Measurements from ENCODE around the gene ALG5.

The ALG5 gene

DNA sequence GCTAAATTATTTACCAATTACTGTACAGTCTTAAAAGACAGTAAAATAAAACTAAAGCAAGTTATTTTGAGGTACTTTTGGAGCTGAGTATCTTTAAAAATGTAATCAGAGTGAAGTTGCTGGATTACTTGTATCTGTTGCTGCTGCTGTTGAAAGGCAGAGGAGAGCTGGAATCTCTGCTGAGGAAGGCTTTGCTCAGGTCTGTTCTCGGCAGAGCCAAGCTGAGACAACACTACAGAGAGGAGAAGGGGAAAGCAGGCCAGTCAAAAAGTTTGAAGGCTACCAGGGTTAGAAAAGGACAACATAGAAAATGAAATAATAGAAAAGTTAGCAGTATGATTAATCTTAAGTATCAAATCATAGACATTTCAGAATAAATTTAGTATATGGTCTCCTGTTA lies 11.3 kb upstream of the ALG5 start:
- no peak overlapping the region for H3K4me3 ChIP-seq (ENCODE audit: low read length)
- DNase-seq (ENCODE audit: low read depth) = no peak
- TF ChIP-seq, protein P1, sequence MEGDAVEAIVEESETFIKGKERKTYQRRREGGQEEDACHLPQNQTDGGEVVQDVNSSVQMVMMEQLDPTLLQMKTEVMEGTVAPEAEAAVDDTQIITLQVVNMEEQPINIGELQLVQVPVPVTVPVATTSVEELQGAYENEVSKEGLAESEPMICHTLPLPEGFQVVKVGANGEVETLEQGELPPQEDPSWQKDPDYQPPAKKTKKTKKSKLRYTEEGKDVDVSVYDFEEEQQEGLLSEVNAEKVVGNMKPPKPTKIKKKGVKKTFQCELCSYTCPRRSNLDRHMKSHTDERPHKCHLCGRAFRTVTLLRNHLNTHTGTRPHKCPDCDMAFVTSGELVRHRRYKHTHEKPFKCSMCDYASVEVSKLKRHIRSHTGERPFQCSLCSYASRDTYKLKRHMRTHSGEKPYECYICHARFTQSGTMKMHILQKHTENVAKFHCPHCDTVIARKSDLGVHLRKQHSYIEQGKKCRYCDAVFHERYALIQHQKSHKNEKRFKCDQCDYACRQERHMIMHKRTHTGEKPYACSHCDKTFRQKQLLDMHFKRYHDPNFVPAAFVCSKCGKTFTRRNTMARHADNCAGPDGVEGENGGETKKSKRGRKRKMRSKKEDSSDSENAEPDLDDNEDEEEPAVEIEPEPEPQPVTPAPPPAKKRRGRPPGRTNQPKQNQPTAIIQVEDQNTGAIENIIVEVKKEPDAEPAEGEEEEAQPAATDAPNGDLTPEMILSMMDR (conservative IDR thresholded peaks at IDR 0.05; ENCODE audit: low read depth, low read length) = no peak

DNA sequence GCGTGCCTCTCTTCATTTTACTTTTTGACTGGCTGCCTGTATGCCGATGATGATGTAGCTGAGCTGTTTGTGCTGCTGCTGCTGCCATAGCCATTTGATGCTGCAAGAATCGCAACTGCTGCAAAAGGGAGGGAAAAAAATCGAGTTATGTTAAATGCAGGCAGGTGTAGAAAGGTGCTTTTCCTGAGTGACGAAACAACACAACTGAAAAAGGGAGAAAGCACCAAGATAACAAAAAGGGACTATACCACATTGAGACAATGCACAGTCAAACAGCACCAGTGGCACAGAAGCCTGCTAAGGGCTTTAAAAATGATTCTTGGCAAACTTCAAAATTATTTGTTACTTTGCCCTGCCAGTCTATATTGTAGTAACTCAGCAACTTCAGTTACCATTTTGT lies 10.6 kb upstream of the ALG5 start:
- H3K4me3 ChIP-seq (ENCODE audit: low read length) = no peak overlapping the region
- TF ChIP-seq, protein P1 (conservative IDR thresholded peaks at IDR 0.05; ENCODE audit: low read depth, low read length) = no peak
- DNase-seq (ENCODE audit: low read depth) = no peak

DNA sequence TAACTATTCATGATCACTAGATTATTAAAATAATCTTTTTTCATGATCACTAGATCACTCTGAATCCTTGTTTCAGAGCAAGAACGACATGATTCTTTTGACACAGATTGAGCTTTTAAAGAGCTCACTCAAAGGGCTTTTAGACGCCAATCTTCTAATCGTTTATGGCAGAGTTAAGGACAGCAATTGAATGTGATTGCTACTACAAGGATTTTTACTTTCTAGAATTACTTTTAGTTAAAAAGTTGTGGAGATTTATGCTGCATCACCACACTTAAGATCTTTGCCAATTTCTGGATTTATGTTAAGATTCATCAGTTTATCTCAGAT lies 2.7 kb upstream of the ALG5 start:
- no peak for DNase-seq (ENCODE audit: low read depth)
- peak overlapping the region; percentile 91 for H3K4me3 ChIP-seq (ENCODE audit: low read length)
- TF ChIP-seq, protein P1 (conservative IDR thresholded peaks at IDR 0.05; ENCODE audit: low read depth, low read length) = no peak

DNA sequence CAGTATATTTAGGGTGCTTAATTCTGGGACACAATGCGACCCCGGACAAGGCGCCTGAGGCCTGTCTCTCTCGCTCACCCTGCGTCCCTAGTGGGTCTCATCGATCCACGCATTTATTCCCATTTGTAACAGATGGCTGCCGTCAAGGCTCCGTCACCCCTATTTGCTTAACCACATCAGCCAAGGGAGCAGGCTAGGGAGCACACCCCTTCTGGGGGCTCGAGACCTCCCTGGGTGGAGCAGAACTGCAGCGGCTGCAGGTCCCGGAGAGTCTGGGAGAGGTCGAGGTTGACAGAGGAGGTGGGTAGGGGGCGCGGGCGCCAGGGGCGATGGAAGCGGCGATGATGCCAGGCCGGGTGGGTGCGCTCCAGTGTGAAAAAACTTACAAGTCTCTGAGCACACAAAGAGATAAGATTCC lies 507 bp downstream of the ALG5 start:
- TF ChIP-seq, protein P1 (conservative IDR thresholded peaks at IDR 0.05; ENCODE audit: low read depth, low read length) = peak; percentile 8
- DNase-seq (ENCODE audit: low read depth) = no peak
- H3K4me3 ChIP-seq (ENCODE audit: low read length) = peak overlapping the region; percentile 99

DNA sequence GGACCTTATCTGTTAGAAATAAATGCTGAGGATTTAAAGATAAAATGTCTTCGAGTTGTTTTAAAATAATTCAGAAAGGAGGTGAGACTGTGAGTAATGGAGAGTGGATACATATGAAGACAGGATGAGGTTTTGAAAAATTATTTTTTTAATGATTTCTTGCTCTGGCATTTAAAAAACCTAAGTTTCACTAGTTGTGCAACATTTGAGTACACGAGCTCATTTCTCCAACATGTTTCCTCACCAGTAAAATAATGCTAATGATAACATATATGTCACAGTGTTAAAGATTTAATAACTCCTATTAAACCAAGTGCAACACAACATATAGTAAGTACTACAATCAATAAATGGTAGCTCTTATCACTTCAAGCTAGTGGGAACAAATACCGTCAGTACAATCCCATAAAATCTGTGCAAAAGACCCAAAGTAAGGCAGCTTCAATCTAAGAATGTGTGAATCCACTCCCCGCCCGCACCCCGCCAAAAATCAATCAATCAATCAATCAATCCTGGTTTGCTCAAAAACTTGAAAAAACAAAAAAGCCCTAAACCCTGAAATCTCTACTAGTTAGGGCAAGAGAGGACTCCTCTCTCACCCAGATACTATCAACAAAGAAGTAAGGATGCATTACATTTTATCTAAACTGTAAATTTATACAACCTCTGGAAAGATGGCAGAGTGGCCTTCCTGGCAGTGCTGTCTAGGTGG lies 1.3 kb downstream of the ALG5 start:
- no peak for DNase-seq (ENCODE audit: low read depth)
- peak overlapping the region; percentile 99 for H3K4me3 ChIP-seq (ENCODE audit: low read length)
- TF ChIP-seq, protein P1 (conservative IDR thresholded peaks at IDR 0.05; ENCODE audit: low read depth, low read length) = no peak

DNA sequence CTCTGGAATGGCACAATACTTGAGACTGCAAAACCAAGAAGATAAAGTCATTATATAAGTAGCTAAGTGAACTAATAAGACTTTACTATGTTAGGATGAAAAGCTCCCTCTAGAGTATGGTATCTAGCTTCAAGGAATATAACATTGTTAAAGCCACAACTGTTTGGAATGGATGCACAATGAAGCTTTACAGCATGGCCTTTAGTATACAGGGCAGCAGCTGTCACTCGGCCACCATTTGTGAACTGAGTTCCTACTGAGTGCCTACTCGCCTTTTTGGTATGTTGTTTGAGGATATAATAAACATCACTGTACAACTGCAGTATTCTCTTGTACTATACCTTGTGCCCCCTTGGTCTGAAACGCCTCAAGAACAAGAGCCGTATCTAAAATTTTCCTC lies 6.8 kb downstream of the ALG5 start:
- H3K4me3 ChIP-seq (ENCODE audit: low read length) = no peak overlapping the region
- TF ChIP-seq, protein P1 (conservative IDR thresholded peaks at IDR 0.05; ENCODE audit: low read depth, low read length) = no peak
- DNase-seq (ENCODE audit: low read depth) = no peak

DNA sequence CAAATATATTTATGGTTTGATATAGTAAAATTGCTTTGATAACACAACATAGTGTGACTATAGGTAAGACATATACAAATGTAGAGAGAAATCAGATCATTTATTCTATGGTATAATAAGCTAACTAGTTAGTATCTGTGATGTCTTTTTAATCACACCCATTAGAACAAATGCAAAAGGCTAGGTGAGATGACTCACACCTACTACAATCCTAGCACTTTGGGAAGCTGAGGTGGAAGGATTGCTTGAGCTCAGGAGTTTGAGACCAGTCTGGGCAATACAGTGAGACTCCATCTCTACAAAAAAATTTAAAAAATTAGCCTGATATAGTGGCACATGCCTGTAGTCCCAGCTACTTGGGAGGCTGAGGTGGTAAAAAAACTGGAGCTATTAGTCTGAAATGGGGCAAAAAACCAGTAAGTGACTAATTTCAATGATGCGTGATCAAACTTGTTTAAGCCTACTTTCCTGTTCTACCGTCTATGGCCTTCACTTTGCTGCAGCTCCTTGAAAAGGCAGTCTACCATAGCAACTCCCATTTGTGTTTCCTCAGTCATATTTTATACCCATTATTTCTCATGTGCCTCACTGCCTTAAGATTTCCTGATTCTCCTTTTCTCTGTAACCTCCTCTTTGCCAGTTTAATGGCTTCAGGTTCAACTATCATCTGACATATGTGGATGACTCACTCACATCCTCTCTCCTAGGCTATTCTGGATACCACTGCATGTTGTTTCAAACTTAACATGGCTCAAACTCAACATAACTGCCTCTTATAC lies 12.5 kb downstream of the ALG5 start:
- TF ChIP-seq, protein P1 (conservative IDR thresholded peaks at IDR 0.05; ENCODE audit: low read depth, low read length) = no peak
- no peak for DNase-seq (ENCODE audit: low read depth)
- H3K4me3 ChIP-seq (ENCODE audit: low read length) = no peak overlapping the region
